ENCODE measurements around the gene CGNL1. TPM values are rescaled to one million over a fixed set of nuclear protein-coding genes. Genes with fewer than 3 reads are reported as not detected.

Gene CGNL1
- total RNA-seq, 1 donor from 2014 or later = 5.4 TPM

DNA sequence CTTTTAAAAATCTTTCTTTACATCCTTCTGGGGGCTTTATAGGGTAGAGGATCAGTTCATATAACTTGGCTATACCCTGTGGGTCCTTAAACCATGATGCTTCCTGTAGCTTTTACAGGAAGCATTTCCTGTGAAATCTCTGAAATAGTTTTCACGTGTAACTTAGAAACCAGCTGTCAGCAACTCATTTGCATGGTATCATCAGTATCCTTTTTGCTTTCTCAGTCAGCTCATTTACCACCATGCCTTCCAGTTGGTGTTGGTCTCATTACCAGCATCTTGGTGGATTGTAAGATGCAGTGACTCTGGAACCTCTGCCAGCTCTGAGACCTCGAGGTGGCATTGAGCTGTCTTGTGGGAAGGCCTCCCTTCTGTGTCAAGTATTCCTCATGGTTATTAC lies 118.7 kb downstream of the CGNL1 start:
- H3K4me1 Mint-ChIP-seq (ENCODE audit: low read depth, unreplicated experiment) = peaks cover 3% of the 10 kb centered on the region
- no peaks in the 10 kb centered on the region for H3K36me3 Mint-ChIP-seq (ENCODE audit: unreplicated experiment)
- DNase-seq = no peak

DNA sequence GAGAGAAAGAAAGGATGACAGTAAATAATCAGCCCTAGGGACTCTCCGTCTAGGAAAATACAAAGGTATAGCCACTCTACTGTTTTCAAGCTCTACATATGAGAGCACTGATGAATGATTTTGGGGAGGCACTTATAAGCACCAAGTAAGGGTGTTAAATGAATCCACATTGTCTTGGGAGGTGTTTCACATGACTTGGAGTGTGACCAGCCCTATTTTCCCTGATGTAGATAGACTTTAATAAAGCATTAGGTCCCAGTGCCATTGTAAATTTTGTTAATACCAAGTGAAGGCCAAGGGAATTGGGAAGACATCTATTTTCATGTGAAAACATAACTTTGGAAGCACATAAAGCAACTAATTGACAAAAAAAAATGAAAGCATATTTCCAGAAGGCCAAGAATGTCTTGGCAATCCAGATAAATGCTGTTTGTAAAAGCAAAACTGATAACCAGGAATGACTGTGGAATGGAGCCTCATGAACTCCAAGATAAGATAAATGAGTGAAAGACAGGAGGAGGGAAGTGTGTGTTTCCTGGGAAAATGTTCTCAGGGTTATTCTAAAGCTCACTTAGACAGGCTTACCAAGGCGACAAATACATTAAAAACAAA lies 119.4 kb downstream of the CGNL1 start:
- DNase-seq = no peak
- Mint-ChIP-seq H3K36me3 (ENCODE audit: unreplicated experiment) (no peaks in the 10 kb centered on the region), H3K4me3 (ENCODE audit: unreplicated experiment) (no peak overlapping the region), H3K9me3 (ENCODE audit: unreplicated experiment) (peaks cover 4% of the 10 kb centered on the region), H3K27me3 (ENCODE audit: unreplicated experiment) (no peaks in the 10 kb centered on the region), H3K27ac (ENCODE audit: unreplicated experiment) (no peak overlapping the region), H3K4me1 (ENCODE audit: low read depth, unreplicated experiment) (peaks cover 3% of the 10 kb centered on the region)
- TF ChIP-seq, protein P1, sequence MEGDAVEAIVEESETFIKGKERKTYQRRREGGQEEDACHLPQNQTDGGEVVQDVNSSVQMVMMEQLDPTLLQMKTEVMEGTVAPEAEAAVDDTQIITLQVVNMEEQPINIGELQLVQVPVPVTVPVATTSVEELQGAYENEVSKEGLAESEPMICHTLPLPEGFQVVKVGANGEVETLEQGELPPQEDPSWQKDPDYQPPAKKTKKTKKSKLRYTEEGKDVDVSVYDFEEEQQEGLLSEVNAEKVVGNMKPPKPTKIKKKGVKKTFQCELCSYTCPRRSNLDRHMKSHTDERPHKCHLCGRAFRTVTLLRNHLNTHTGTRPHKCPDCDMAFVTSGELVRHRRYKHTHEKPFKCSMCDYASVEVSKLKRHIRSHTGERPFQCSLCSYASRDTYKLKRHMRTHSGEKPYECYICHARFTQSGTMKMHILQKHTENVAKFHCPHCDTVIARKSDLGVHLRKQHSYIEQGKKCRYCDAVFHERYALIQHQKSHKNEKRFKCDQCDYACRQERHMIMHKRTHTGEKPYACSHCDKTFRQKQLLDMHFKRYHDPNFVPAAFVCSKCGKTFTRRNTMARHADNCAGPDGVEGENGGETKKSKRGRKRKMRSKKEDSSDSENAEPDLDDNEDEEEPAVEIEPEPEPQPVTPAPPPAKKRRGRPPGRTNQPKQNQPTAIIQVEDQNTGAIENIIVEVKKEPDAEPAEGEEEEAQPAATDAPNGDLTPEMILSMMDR (IDR thresholded peaks at IDR 0.05; ENCODE audit: partially characterized antibody, unreplicated experiment) = no peak

More for the DNA sequence above, 118.7 kb downstream of the CGNL1 start:
- H3K27ac Mint-ChIP-seq (ENCODE audit: unreplicated experiment) = no peak overlapping the region
- H3K27me3 Mint-ChIP-seq (ENCODE audit: unreplicated experiment) = no peaks in the 10 kb centered on the region
- H3K4me3 Mint-ChIP-seq (ENCODE audit: unreplicated experiment) = no peak overlapping the region
- H3K9me3 Mint-ChIP-seq (ENCODE audit: unreplicated experiment) = peaks cover 4% of the 10 kb centered on the region
- TF ChIP-seq, protein P1 (IDR thresholded peaks at IDR 0.05; ENCODE audit: partially characterized antibody, unreplicated experiment) = no peak

DNA sequence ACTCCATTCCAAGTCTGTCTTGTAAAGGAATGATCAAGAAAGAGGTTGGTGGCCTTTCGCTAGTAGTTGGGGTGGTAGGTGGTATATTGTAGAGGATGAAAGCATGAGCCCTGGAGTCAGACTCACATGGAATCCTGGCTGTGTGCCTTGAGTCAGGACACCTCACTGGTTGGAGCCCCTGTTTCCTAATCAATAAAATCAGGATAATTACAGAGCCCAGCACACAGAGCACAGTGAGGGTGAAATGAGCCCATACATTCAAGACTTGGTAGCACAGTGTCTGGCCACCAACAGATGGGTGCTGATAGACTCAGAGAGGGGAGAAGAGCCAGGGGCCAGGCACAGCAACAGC lies 120.3 kb downstream of the CGNL1 start:
- Mint-ChIP-seq H3K27ac (ENCODE audit: unreplicated experiment) (no peak overlapping the region), H3K4me1 (ENCODE audit: low read depth, unreplicated experiment) (peaks cover 3% of the 10 kb centered on the region), H3K36me3 (ENCODE audit: unreplicated experiment) (no peaks in the 10 kb centered on the region), H3K4me3 (ENCODE audit: unreplicated experiment) (no peak overlapping the region), H3K9me3 (ENCODE audit: unreplicated experiment) (peaks cover 4% of the 10 kb centered on the region), H3K27me3 (ENCODE audit: unreplicated experiment) (no peaks in the 10 kb centered on the region)
- DNase-seq = no peak
- TF ChIP-seq, protein P1 (IDR thresholded peaks at IDR 0.05; ENCODE audit: partially characterized antibody, unreplicated experiment) = no peak

DNA sequence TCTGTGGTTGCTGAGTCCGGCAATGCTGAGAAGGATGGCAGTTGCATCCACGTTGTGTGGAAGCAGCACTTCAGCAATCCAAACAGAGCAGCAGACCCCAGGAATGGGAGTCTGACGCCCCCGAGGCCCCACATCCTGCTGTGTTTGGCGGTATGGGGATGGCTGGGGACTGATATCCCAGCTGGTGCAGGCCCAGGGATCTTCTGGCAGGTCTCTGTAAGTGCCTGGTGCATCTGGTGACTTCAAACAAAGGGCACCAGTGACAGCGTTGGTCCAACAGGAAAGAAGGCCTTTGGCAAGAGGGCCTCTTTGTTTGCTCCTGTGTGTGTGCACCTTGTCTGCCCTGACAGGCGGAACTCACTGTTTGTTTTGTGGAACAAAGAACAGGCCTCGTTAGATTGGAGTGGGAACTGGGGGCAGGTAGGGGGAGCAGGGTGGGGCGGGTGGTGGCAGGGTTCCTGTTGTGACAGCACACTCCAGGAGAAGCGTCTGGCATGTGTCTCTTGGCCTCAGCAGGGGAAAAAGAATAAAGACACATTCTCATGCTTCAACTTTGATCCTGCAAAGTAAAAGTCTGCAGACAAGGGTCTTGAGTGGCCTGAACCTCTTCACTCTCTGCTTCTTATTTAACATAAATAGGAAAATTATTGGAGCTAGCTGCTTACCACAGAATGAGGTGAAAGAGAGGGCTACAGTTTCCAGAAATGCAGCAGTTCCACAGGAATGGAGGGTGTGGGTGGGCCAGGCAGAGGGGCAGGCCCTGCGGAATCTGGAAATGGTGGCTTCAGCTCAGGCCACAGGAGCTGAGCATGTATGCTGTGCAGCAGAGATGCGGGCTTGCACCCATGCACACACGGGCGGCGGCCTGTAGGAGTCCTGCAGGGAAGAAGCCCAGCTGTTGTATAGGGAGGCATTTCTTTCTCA lies 120.9 kb downstream of the CGNL1 start:
- Mint-ChIP-seq H3K36me3 (ENCODE audit: unreplicated experiment) (no peaks in the 10 kb centered on the region), H3K4me3 (ENCODE audit: unreplicated experiment) (no peak overlapping the region), H3K4me1 (ENCODE audit: low read depth, unreplicated experiment) (peaks cover 4% of the 10 kb centered on the region), H3K9me3 (ENCODE audit: unreplicated experiment) (peaks cover 4% of the 10 kb centered on the region), H3K27ac (ENCODE audit: unreplicated experiment) (no peak overlapping the region), H3K27me3 (ENCODE audit: unreplicated experiment) (no peaks in the 10 kb centered on the region)
- DNase-seq = no peak
- TF ChIP-seq, protein P1 (IDR thresholded peaks at IDR 0.05; ENCODE audit: partially characterized antibody, unreplicated experiment) = no peak

DNA sequence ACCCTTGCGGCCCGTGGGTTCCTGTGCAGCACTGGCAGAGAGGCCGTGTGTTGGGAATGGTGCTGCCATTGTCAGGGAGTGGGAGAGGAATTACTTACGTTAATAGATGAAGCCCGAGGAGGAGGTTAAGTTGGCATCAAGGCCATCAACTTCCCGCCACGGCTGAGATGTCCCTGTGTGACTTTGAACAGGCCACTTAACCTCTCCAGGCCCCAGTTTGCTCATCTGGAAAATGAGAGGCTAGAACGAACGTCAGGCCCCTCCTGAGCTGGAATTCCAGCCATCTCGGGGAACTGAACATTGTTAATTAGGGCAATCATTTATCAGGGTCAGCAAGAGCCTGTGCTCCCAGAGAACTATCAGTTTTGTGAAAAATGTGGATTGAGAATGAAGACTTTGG lies 124.0 kb downstream of the CGNL1 start:
- no peak overlapping the region for H3K4me3 Mint-ChIP-seq (ENCODE audit: unreplicated experiment)
- H3K9me3 Mint-ChIP-seq (ENCODE audit: unreplicated experiment) = peaks cover 4% of the 10 kb centered on the region
- TF ChIP-seq, protein P1 (IDR thresholded peaks at IDR 0.05; ENCODE audit: partially characterized antibody, unreplicated experiment) = no peak
- no peak for DNase-seq
- peaks cover 2% of the 10 kb centered on the region for H3K27me3 Mint-ChIP-seq (ENCODE audit: unreplicated experiment)
- no peaks in the 10 kb centered on the region for H3K36me3 Mint-ChIP-seq (ENCODE audit: unreplicated experiment)
- H3K27ac Mint-ChIP-seq (ENCODE audit: unreplicated experiment) = no peak overlapping the region
- peaks cover 5% of the 10 kb centered on the region for H3K4me1 Mint-ChIP-seq (ENCODE audit: low read depth, unreplicated experiment)

All from glutamatergic neuron (in vitro differentiated cells).